Kidney epithelial cell (primary cell): ENCODE results near the gene SH3BP2. TPM values are rescaled to one million over a fixed set of nuclear protein-coding genes. Genes with fewer than 3 reads are reported as not detected.

ENCODE experiments used
- DNase-seq: peaks from one replicate; pipeline ENCODE4 v3.0.0-alpha.2; 2010; ENCODE audit warnings: low read depth
- H3K27me3 ChIP-seq: 2 replicates; pipeline ENCODE4 v1.6.0; 2011; ENCODE audit warnings: low read length; ENCODE audit not compliant: control insufficient read depth, insufficient read depth
- H3K36me3 ChIP-seq: 2 replicates; pipeline ENCODE4 v1.5.1; 2011; ENCODE audit warnings: low read length; ENCODE audit not compliant: control insufficient read depth, insufficient read depth
- H3K4me3 ChIP-seq: 2 replicates; pipeline ENCODE4 v1.5.1; 2011; ENCODE audit warnings: low read depth, mild to moderate bottlenecking, control low read depth, low read length
- total RNA-seq: library from RNA; depleted of rRNA; stranded (reverse); fragments of >200 nt; gene quantifications from 2 replicates; pipeline ENCODE4 v1.2.3, GENCODE V29; 2015
- TF ChIP-seq, protein P1 (sequence below): IDR thresholded peaks from 2 replicates; pipeline ENCODE4 v1.5.1; 2011; ENCODE audit warnings: mild to moderate bottlenecking, moderate library complexity, low read length, control low read depth, inconsistent platforms; ENCODE audit not compliant: insufficient read depth, poor library complexity, severe bottlenecking

Gene SH3BP2
- total RNA-seq, 1 donor from 2014 or later, result 62.7 TPM

DNA sequence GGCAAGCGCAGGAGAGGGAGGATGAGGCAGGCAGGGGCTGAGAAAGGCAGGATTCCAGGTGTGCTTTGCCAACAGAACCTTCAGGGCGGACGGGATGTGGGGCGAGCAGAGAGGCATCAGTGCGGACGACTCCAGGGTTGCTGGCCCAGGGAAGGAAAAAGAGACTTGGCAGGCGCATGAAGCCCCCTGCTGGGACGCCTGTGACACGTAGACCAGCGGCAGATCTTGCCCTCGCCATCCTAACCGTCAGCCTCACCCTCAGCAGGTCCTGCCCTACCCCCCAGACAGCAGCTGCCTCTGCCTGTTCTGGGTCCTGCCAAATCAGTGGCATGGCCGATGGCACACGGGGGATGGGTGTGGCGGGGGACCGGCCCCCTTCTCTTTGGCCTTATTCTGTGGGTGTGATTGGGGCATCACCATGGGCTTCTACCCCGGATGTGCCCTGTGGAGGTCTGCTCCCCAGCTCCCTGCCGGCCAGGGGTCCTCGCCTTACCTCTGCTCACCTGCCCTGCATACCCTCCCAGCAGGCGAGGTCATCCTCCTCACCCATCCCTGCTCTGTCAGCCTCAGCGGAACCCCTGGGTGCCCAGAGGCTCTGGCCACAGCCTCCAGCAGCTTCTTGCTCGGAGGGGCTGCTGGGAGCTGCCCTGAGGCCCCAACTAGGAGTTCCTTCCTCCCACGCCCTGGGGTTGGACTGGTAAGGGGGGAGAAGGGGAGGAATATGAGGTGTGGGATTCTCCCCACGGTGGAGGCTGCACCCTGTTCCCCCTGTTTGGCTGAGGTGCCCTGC lies 2.9 kb upstream of the SH3BP2 start:
- H3K36me3 ChIP-seq, result no peaks in the 10 kb centered on the region
- TF ChIP-seq, protein P1, sequence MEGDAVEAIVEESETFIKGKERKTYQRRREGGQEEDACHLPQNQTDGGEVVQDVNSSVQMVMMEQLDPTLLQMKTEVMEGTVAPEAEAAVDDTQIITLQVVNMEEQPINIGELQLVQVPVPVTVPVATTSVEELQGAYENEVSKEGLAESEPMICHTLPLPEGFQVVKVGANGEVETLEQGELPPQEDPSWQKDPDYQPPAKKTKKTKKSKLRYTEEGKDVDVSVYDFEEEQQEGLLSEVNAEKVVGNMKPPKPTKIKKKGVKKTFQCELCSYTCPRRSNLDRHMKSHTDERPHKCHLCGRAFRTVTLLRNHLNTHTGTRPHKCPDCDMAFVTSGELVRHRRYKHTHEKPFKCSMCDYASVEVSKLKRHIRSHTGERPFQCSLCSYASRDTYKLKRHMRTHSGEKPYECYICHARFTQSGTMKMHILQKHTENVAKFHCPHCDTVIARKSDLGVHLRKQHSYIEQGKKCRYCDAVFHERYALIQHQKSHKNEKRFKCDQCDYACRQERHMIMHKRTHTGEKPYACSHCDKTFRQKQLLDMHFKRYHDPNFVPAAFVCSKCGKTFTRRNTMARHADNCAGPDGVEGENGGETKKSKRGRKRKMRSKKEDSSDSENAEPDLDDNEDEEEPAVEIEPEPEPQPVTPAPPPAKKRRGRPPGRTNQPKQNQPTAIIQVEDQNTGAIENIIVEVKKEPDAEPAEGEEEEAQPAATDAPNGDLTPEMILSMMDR, result no peak
- no peaks in the 10 kb centered on the region for H3K27me3 ChIP-seq
- H3K4me3 ChIP-seq, result no peak overlapping the region
- DNase-seq, result no peak

DNA sequence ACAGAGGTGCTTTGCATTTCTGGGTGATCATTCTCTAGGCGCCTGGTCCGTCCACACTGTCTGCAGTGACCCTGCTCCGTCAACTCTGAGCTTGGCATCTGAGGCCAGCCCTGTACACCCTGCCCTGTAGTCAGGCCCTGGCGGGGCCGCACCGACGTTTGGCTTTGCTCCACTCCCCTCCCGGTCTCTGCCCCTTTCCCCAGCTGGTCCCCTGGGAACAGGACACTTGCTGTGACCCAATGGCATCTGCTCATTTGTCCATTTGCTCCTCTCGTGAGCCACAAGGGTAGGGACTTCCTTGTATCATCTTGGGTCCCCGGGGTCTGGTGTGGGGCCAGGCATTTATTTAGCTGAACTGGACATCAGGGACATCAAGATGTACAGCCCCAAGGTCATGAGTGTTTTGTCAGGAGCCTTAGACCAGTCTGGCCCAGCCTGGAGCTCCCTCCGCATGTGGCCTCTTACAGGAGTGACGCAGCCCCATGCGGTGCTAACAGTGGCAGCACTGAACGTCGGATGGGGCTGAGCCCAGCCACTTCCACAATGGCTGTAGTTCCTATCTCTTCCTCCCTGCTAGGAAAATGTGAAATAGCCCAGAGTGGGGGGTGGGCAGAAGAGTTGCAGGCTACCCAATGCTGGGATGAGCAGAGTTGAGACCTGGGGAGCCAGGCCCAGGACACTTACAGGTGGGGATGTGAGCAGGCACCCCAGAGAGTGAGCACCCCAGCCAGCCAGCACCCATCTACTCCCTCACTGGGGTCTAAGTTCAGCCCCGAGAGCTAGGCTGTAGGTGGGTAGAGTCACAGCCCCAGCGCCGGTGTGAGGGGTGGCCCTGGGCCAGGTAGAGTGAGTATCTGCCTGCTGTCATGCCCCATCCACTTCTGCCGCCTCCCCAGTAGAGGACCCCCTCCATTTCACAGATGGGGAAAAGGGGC lies 2.0 kb upstream of the SH3BP2 start:
- TF ChIP-seq, protein P1, result no peak
- Histone ChIP-seq H3K36me3 (no peaks in the 10 kb centered on the region), H3K4me3 (no peak overlapping the region), H3K27me3 (no peaks in the 10 kb centered on the region)
- DNase-seq, result no peak

DNA sequence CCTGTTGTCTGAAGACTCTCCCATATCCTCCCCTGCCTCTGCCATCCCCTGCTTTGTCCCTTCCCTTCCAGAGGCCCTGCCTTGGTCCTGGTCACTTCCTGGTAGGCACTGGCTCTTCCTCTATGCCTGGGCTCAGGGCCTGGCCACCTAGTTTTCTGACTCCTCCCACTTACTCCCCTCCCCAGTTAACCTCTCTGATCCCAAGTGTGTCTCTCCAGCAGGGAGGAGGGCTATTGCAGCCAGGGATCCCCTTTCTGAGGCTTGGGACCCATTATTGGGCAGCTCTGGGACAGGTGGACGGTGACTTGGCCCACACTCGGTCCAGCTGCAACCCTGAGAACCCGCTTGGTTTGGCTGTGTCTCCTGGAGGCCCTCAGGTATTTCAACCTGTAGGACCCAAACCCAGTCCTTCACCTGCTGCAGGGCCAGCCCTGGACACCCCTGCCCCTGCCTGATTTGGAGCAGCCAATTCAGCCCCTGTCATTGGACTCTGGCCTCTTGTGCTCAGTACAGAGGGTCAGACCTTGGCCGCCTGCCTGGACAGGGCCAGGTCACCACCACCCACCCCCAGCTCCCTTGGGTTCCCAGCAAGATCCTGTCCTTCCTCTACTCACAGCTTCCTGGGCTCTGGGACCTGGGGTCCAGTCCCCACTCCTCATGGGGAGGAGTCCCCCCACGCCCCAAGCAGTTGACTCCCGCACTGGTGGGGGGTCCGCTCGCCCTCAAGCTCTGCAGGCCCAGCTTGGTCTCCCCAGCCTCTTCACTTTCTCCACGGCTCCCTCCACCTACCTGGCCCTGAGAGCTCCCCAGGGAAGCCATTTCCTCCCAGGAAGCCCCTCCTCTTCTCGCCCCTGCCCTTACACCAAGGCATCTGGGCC lies 1.1 kb upstream of the SH3BP2 start:
- no peak overlapping the region for H3K4me3 ChIP-seq
- no peaks in the 10 kb centered on the region for H3K36me3 ChIP-seq
- H3K27me3 ChIP-seq, result no peaks in the 10 kb centered on the region
- TF ChIP-seq, protein P1, result no peak
- DNase-seq, result no peak

DNA sequence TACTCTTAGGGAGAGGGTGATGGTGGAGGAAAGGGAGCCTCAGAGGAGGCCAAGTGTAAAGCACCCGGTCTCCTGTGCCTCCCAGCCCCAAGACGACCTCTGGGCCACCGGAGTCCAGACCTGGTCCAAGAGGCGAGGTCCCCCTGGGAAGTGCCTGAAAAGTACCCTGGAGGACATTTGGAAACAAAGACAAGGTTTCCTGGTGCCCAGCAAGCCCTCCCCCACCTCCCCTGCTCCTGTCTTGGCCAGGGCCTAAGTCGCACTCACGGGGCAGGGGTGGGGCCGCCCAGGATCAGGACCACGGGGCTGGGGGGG lies 532 bp upstream of the SH3BP2 start:
- no peak overlapping the region for H3K4me3 ChIP-seq
- no peaks in the 10 kb centered on the region for H3K36me3 ChIP-seq
- TF ChIP-seq, protein P1, result no peak
- DNase-seq, result no peak
- no peaks in the 10 kb centered on the region for H3K27me3 ChIP-seq

DNA sequence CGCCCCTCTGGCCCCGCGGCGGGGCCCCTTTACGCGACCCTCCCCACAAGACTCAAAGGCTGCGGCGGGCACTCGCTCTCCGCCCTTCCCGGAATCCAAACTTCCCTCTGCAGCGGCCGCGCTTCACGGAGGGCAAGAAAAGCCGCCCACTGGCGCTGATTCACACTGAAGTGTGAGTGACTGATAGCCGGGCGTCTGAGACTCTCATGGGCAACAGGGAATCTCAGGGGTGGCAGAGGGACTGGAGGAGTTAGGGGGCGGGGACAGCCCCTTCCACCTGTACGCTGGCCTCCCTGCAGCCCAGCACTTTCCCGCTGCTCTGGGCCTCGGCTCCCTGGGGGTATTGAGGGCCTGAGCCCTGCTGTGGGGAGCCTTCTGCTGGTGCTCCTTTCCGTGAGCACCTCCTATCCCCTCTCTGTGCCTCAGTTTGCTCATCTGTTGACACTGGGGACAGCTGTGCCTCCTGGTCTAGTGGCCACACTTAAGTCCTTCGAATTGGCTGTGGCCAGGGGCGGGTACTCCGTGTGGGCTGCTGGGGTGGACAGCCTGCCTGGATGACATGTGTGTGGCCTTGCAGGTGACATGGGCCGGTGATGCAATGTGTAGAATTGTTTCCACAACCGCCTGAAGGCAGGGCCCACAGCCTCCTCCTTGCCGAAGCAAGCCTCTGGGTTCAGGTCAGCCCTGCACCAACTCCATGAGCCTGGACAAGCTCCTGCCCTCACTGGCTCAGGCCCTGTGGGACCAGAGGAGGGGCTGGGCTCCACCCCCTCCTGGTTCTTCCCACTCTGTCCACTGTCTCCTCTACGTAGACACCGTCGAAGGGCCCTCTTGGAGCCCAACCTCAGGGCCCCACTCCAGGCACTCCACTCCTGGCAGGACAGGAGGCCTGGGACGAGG lies 951 bp downstream of the SH3BP2 start:
- Histone ChIP-seq H3K27me3 (no peaks in the 10 kb centered on the region), H3K4me3 (peak overlapping the region; percentile 60), H3K36me3 (no peaks in the 10 kb centered on the region)
- TF ChIP-seq, protein P1, result no peak
- DNase-seq, result no peak
